Activated naive CD4-positive, alpha-beta T cell treated with anti-CD3 and anti-CD28 coated beads for 36 hours (primary cell): ENCODE measurements around the gene FOXP2. TPM values are rescaled to one million over a fixed set of nuclear protein-coding genes. Genes with fewer than 3 reads are reported as not detected.

Experiments used
- CTCF ChIA-PET: fragments of 350-600 bp; sonication (Branson Sonifier 250); formaldehyde crosslinking; loops from one replicate; lab custom pipeline; 2021; ENCODE audit warnings: antibody characterized with exemption; lab: Charles Lee
- DNase-seq: peaks from one replicate; pipeline ENCODE4 v3.0.0-alpha.2; 2020
- H3K27ac Mint-ChIP-seq: one replicate; pipeline ENCODE4 v1.8.0; 2021; ENCODE audit warnings: mild to moderate bottlenecking, mixed read lengths
- H3K27me3 Mint-ChIP-seq: one replicate; pipeline ENCODE4 v1.8.0; 2021; ENCODE audit warnings: low read depth, mixed read lengths
- H3K36me3 Mint-ChIP-seq: one replicate; pipeline ENCODE4 v1.8.0; 2021; ENCODE audit warnings: low read depth, mixed read lengths
- H3K4me1 Mint-ChIP-seq: one replicate; pipeline ENCODE4 v1.8.0; 2021; ENCODE audit warnings: low read depth, mixed read lengths
- H3K4me3 Mint-ChIP-seq: one replicate; pipeline ENCODE4 v1.8.0; 2021; ENCODE audit warnings: mild to moderate bottlenecking, moderate library complexity, mixed read lengths
- H3K9me3 Mint-ChIP-seq: one replicate; pipeline ENCODE4 v1.8.0; 2021; ENCODE audit warnings: mixed read lengths
- intact Hi-C: fragments of 100-400 bp; cut with micrococcal nuclease; formaldehyde crosslinking; loops from one replicate; pipeline ENCODE4 v1.15.1; 2023
- total RNA-seq, 2 experiments: library from RNA; stranded (reverse); gene quantifications; one replicate each; pipeline ENCODE4 v1.2.3, GENCODE V29; 2021

FOXP2 gene
- total RNA-seq, 2 experiments from 2014 or later, result not detected

DNA sequence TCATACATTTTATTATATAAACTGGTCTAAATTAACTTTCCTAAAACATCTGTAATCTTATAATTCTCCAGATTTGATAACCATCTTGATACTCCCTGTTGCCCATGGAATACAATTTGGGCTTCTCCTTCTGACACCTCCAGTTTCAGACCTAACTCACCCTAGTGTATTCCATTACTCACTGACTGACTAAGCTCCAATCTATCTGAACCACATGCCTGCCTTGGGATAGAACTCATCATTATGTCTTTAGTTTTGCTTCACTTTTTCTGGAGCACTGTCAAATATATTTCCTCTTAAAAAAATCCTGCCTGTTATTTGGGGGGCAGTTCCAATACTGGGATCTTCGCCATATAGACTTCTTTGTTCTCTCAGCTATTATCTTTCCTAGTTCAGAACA lies 4.9 kb upstream of the FOXP2 start:
- H3K9me3 Mint-ChIP-seq, result no peaks in the 10 kb centered on the region
- no peaks in the 10 kb centered on the region for H3K36me3 Mint-ChIP-seq
- DNase-seq, result no peak
- CTCF ChIA-PET, result no interaction called here
- H3K27ac Mint-ChIP-seq, result no peak overlapping the region
- no peak overlapping the region for H3K4me3 Mint-ChIP-seq
- no peaks in the 10 kb centered on the region for H3K27me3 Mint-ChIP-seq
- intact Hi-C loops, result no loop called here
- no peaks in the 10 kb centered on the region for H3K4me1 Mint-ChIP-seq

DNA sequence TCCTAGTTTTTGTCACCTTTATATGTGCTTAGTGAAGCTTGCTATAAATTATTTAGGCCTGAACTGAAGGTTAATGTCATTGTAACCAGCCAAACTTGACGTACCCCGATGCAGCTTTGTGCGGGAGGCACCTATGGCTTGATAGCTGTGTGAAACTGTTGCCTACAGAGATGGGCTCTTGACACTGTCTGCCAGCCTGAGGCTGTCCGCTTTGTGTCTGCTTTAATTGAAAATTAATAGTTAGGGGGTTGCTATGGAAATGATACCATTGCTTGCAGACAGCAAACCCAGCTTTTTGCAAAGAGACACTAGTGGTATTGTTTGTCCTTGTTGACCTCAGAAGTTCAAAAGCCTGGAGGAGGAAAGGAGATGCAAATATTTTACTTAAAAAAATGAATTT lies 2.1 kb upstream of the FOXP2 start:
- Mint-ChIP-seq H3K4me3 (no peak overlapping the region), H3K27ac (no peak overlapping the region), H3K27me3 (no peaks in the 10 kb centered on the region), H3K36me3 (no peaks in the 10 kb centered on the region), H3K9me3 (no peaks in the 10 kb centered on the region), H3K4me1 (no peaks in the 10 kb centered on the region)
- intact Hi-C loops, result no loop called here
- no peak for DNase-seq
- CTCF ChIA-PET, result interaction anchor here (0.6 kb wide), 1 partner anchor 651 kb away, joined by 3 read pairs; no protein-coding TSS in a partner anchor

DNA sequence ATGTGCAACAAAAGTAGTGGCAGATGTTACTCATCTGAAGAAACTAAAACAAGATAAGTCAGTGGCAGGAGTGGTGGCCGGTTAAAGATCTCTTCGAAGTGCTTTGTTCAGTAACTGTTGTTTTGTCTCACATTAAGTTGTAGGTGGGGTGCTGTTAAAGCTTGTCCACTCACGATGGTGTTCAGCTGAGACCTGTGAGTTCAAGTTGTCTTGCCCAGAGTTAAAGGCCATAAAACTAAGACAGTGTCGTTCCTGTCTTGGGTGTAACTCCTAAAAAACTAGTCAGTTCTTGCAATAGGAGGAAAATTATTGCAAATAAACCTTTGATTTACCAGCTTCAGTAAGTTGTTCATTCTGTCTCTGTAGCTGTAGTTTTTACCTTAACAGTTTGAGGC lies 857 bp upstream of the FOXP2 start:
- H3K27ac Mint-ChIP-seq, result no peak overlapping the region
- no peak overlapping the region for H3K4me3 Mint-ChIP-seq
- CTCF ChIA-PET, result interaction anchor here (1.2 kb wide), 1 partner anchor 13 kb away, joined by 3 read pairs; no protein-coding TSS in a partner anchor
- intact Hi-C loops, result no loop called here
- no peak for DNase-seq
- H3K9me3 Mint-ChIP-seq, result no peaks in the 10 kb centered on the region
- H3K36me3 Mint-ChIP-seq, result no peaks in the 10 kb centered on the region
- no peaks in the 10 kb centered on the region for H3K4me1 Mint-ChIP-seq
- no peaks in the 10 kb centered on the region for H3K27me3 Mint-ChIP-seq

DNA sequence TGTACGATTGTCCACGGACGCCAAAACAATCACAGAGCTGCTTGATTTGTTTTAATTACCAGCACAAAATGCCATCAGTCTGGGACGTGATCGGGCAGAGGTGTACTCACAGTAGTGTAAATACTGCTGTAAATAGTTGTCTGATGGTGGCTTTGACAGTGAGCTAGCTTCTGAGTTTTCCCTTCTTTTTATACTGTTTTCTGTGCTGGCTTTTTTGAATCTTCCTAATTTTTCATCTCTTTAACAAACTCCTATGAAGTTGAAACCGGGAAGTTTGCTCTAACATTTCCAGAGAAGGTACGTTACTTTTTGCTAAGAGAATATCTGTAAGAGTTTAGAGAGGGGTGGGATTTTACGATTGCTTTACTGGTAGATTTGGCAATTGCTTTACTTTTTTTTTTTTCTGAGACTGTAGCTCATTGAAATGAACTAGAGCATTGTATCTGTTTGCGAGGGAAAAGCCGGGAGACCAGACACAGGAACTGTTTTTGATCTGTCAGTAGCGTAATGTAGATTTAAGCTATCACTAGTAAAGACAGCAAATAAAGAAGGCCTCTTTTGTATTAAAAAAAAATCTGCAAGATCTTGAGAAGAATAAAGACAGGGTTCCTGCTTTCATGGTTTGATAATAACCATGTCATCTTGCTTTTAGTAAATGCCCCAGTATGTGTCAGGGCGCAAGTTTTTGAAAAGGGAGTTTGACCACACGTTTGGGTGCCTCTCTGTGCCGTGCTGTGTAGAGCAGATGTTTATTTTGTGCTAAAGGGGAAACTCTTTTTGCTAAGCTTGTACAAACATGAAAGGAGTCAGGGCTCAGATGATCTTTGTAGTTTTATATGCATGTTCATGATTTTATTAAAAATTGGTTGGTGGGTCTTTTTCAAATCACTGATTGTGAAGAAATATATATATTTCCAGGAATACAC lies 712 bp downstream of the FOXP2 start:
- H3K9me3 Mint-ChIP-seq, result no peaks in the 10 kb centered on the region
- no peaks in the 10 kb centered on the region for H3K27me3 Mint-ChIP-seq
- H3K27ac Mint-ChIP-seq, result no peak overlapping the region

DNA sequence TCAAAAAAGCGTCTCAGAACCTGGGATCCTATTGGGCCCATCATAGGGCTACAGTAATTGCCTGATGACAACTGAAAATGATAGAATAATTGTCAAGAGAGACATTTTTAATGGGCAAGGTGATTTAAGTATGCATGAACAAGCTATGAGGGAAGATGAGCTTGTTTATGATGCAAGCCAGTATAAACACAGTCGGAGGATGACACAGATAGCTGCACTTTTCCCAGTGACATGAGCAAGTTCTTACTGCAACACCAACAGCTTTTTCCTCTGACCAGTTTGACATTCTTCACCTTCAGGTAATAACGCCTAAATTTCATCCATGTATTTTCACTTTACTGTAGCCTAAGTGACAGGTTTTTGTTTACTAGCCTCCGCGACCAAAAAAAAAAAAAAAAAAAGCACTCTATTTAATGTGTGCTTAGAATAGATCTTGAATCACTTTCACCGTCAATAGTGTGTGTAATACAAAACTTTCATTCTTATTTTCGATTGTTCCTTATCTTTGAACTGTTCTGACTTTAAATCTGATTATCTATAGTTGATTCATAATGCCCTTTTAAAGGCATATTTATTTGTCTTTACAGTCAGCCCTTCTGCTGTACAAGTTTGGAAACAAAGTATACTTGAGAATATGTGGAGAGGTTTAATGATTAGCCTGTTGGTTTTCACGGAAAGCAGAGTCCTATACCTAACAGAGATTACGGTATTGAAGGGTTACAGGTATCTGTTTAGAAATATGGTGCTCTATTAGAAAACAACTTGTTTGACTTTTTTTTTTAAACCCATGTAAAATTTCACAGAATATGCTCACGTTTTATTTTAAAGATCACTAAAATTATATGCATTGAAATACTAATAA lies 1.7 kb downstream of the FOXP2 start:
- intact Hi-C loops, result no loop called here
- DNase-seq, result no peak
- Mint-ChIP-seq H3K27me3 (no peaks in the 10 kb centered on the region), H3K4me1 (no peaks in the 10 kb centered on the region), H3K4me3 (no peak overlapping the region), H3K27ac (no peak overlapping the region), H3K9me3 (no peaks in the 10 kb centered on the region), H3K36me3 (no peaks in the 10 kb centered on the region)
- CTCF ChIA-PET, result interaction anchor here (0.6 kb wide), 1 partner anchor 343 kb away, joined by 4 read pairs; no protein-coding TSS in a partner anchor

More for the DNA sequence above, 712 bp downstream of the FOXP2 start:
- H3K4me1 Mint-ChIP-seq, result no peaks in the 10 kb centered on the region
- no peak for DNase-seq
- H3K4me3 Mint-ChIP-seq, result no peak overlapping the region
- H3K36me3 Mint-ChIP-seq, result no peaks in the 10 kb centered on the region
- CTCF ChIA-PET, result interaction anchor here (0.6 to 1.2 kb wide), 2 partner anchors 11 to 342 kb away, joined by 3 to 4 read pairs; no protein-coding TSS in a partner anchor
- intact Hi-C loops, result no loop called here

DNA sequence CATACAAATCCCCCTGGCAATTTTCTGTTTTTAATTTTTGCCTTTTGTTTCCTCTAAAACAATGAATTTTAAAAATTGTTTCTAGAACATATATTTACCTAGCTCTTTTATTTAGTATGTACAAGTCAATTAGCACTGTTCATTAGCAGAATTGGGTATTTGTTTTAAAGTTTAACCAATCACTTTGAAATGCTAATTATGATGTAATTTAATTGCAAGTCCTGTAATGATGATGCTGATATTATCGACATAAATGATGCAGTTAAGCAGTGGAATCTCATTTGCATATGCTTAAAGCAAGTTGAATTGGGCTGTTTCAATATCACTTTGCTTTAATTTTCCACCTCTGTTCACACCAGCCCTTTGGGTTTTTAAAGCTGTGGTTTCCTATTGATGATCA lies 2.7 kb downstream of the FOXP2 start:
- CTCF ChIA-PET, result no interaction called here
- no peaks in the 10 kb centered on the region for H3K4me1 Mint-ChIP-seq
- H3K4me3 Mint-ChIP-seq, result no peak overlapping the region
- no peak overlapping the region for H3K27ac Mint-ChIP-seq
- no peak for DNase-seq
- H3K27me3 Mint-ChIP-seq, result no peaks in the 10 kb centered on the region
- no peaks in the 10 kb centered on the region for H3K36me3 Mint-ChIP-seq
- intact Hi-C loops, result no loop called here
- H3K9me3 Mint-ChIP-seq, result no peaks in the 10 kb centered on the region

DNA sequence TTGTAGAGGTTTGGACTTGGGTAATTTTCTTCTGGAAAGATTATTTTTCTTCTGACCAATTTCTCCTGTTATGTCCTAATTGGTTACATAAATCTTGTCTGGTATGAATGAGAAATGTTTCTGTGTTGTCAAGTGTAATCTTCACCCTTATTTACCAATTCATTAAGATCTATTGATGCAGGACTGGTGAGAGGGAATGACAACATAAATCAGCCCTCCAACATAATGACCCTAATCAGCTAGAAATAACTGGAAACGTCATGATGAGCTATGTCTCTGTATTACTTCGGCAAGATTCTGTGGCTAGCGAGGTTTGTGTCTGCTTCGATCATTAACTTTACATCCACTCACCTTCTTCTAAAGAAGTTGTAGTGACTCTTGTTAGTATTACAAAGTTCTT lies 3.5 kb downstream of the FOXP2 start:
- no peaks in the 10 kb centered on the region for H3K4me1 Mint-ChIP-seq
- no peak overlapping the region for H3K4me3 Mint-ChIP-seq
- H3K27ac Mint-ChIP-seq, result no peak overlapping the region
- no peaks in the 10 kb centered on the region for H3K36me3 Mint-ChIP-seq
- H3K27me3 Mint-ChIP-seq, result no peaks in the 10 kb centered on the region
- DNase-seq, result no peak
- H3K9me3 Mint-ChIP-seq, result no peaks in the 10 kb centered on the region
- intact Hi-C loops, result no loop called here
- CTCF ChIA-PET, result no interaction called here

DNA sequence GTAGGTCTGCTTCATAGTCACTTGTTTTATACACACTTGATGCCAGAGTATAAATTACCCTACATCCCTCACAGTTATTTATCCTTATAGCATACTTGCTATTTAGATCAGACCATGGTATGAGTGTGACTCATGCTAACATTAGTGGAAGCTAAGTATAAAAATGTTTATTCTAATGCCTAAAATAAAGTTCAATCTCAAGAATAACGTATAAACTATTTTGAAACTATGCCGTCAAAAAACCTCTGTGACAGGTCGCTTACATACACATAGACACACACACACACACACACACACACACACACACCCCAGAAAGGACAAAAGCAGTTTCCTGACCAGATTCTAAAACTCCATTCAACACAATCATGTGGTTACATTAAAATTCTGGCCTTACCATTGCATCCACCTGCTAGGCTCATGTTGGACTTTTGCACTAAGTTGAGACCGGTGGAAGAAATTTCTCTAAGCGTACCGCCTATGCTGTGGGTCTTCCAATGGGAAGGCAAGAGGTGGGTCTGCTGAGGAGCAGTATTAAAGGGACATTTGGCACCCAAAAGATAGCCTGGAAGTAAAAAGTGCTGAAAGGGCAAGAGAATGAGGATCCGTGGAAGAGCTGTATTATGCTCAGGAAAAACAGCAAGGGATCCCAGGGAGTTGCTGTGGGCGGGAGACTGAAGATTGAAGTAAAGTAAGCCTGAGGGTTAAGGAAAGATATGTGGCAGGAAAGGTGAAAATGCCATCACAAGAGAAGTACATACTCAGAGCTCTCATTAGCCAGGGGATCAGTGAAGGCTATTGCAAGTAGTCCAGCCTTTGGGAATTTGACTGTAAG lies 5.0 kb downstream of the FOXP2 start:
- intact Hi-C loops, result loop anchor here (10.0 kb wide), 2 partner anchors 395 to 445 kb away; no protein-coding TSS in a partner anchor
- Mint-ChIP-seq H3K27me3 (no peaks in the 10 kb centered on the region), H3K4me3 (no peak overlapping the region), H3K36me3 (no peaks in the 10 kb centered on the region), H3K27ac (no peak overlapping the region), H3K4me1 (no peaks in the 10 kb centered on the region), H3K9me3 (no peaks in the 10 kb centered on the region)
- DNase-seq, result no peak
- CTCF ChIA-PET, result no interaction called here

DNA sequence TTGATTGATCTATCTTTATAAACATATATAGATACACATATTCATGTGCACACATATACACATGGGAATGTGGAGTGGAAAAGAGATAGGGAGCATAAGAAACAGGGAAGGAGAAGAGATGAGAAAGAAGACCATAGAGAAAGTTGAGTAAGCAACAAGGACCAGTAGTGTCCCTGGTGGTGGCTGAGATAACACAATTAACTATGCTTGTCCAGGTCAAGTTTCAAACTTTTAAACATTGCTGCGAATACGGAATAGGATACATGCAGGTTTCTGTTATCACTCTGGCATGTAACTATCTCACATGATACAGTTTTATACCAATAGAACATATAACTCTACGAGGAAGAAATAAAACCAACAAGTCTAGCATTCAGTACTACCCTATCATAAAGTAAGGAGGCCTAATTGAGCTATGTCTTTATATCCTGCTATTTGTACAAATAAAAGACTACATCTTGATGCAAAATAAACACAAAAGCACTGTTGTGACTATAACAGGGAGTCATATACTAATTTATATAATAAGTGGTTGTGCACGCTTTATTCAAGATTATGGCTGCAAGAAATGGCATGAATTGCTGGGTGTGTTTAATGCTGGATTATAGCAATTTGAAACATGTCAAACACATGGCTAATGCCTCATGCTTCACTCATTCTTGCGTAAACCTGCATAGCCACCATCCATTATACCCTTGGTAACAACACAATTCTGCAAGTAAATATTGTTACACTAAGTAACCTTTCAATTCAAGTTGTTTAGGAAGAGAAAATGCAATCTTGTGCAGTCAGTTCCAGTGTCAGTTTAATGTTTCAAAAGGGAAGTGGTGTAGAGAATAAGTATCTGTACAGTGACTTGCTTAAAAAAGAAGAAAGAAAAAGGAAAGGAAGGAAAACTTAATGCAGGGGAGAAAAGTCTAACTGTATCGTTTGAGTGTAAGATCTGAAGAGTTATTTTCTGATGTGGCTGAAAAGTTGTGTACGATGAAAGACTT lies 8.2 kb downstream of the FOXP2 start:
- Mint-ChIP-seq H3K9me3 (no peaks in the 10 kb centered on the region), H3K4me3 (no peak overlapping the region), H3K36me3 (no peaks in the 10 kb centered on the region), H3K27me3 (no peaks in the 10 kb centered on the region), H3K4me1 (no peaks in the 10 kb centered on the region), H3K27ac (no peak overlapping the region)
- CTCF ChIA-PET, result no interaction called here
- intact Hi-C loops, result loop anchor here (10.0 kb wide), 2 partner anchors 398 to 442 kb away; no protein-coding TSS in a partner anchor
- no peak for DNase-seq

DNA sequence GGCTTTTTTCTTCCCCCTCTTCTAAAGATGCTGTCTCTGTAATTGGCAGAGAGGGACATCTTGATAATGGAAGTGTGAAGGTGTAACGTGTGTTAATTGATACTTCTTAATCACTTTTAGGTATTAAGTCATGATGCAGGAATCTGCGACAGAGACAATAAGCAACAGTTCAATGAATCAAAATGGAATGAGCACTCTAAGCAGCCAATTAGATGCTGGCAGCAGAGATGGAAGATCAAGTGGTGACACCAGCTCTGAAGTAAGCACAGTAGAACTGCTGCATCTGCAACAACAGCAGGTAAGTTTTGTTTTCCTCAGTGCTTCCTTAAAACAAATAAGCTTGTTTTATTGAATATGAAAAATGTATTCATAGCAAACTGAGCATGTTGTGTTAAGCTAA lies 11.8 kb downstream of the FOXP2 start:
- H3K27me3 Mint-ChIP-seq, result no peaks in the 10 kb centered on the region
- intact Hi-C loops, result loop anchor here (10.0 kb wide), 2 partner anchors 402 to 438 kb away; no protein-coding TSS in a partner anchor
- H3K4me3 Mint-ChIP-seq, result no peak overlapping the region
- DNase-seq, result no peak
- CTCF ChIA-PET, result interaction anchor here (1.2 kb wide), 1 partner anchor 12 kb away, joined by 3 read pairs; the partner anchor contains the start of gene FOXP2
- H3K9me3 Mint-ChIP-seq, result no peaks in the 10 kb centered on the region
- H3K36me3 Mint-ChIP-seq, result no peaks in the 10 kb centered on the region
- no peak overlapping the region for H3K27ac Mint-ChIP-seq
- H3K4me1 Mint-ChIP-seq, result no peaks in the 10 kb centered on the region

DNA sequence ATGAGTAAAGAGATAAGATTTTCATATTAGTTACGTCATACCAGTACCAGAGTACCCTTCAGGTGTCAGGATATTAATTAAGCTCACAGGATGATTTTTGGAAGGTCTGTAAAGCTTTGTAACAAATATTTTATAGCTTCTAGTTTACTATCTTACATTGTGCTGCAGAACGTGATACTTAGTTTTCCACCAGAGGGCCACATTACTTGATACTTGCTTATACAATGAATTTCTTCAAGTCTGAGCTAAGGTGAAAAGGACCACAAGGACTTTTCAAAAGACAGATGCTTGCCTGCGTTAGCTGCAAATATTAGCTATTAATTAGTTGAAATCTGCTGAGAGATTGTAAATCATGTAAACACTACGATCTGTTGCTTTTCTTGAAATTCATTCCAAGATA lies 12.2 kb downstream of the FOXP2 start:
- DNase-seq, result no peak
- Mint-ChIP-seq H3K27me3 (no peaks in the 10 kb centered on the region), H3K9me3 (no peaks in the 10 kb centered on the region), H3K27ac (no peak overlapping the region), H3K4me3 (no peak overlapping the region), H3K4me1 (no peaks in the 10 kb centered on the region), H3K36me3 (no peaks in the 10 kb centered on the region)
- intact Hi-C loops, result loop anchor here (10.0 kb wide), 2 partner anchors 402 to 438 kb away; no protein-coding TSS in a partner anchor
- CTCF ChIA-PET, result interaction anchor here (1.2 kb wide), 1 partner anchor 12 kb away, joined by 3 read pairs; the partner anchor contains the start of gene FOXP2
